Esophagus (tissue), 2 donors: ENCODE data around the gene DARS2. TPM values are rescaled to one million over a fixed set of nuclear protein-coding genes. Genes with fewer than 3 reads are reported as not detected.
"Not testable (repeated sequence)": the region's sequence is repeated elsewhere in the genome, so short reads cannot be mapped to it uniquely, and the experiment has no call there.

Experiments
- H3K27ac ChIP-seq, 2 donors: one replicate each; pipeline ENCODE4 v1.5.1; 2013; ENCODE audit warnings: low read depth in 2 of 2, mild to moderate bottlenecking in 2 of 2, inconsistent platforms in 1 of 2, low read length in 1 of 2, moderate library complexity in 1 of 2
- H3K27me3 ChIP-seq, 2 donors: one replicate each; pipeline ENCODE4 v1.6.1; 2013; ENCODE audit warnings: low read length in 2 of 2, control low read depth in 1 of 2, mild to moderate bottlenecking in 1 of 2; ENCODE audit not compliant: insufficient read depth in 2 of 2, control insufficient read depth in 1 of 2
- H3K36me3 ChIP-seq, 2 donors: one replicate each; pipeline ENCODE4 v1.6.1; 2013; ENCODE audit warnings: low read length in 1 of 2; ENCODE audit not compliant: control insufficient read depth in 2 of 2, insufficient read depth in 2 of 2
- H3K4me1 ChIP-seq, 2 donors: one replicate each; pipeline ENCODE4 v1.6.1; 2013; ENCODE audit warnings: low read length in 1 of 2; ENCODE audit not compliant: control insufficient read depth in 2 of 2, insufficient read depth in 2 of 2
- H3K4me3 ChIP-seq, 2 donors: one replicate each; pipeline ENCODE4 v1.5.1; 2013; ENCODE audit warnings: low read length in 2 of 2, mild to moderate bottlenecking in 2 of 2, low read depth in 1 of 2, moderate library complexity in 1 of 2
- H3K9me3 ChIP-seq, 2 donors: one replicate each; pipeline ENCODE4 v1.6.1; 2013; ENCODE audit warnings: mild to moderate bottlenecking in 2 of 2, low read depth in 1 of 2, low read length in 1 of 2, moderate library complexity in 1 of 2; ENCODE audit not compliant: control insufficient read depth in 2 of 2, insufficient read depth in 1 of 2
- WGBS, 2 donors: extraction: QIAGEN DNeasy Blood & Tissue Kit; methylation state at CpG; one replicate each; pipeline ENCODE4 v1.1.7; 2013; 5-methylcytosine and 5-hydroxymethylcytosine counted together
- polyA plus RNA-seq, 2 donors: library from polyadenylated mRNA; stranded (reverse); fragments of 200-250 nt; gene quantifications; one replicate each; pipeline ENCODE4 v1.2.3, GENCODE V29; 2013
- donor health status: healthy with polysubstance abuse.
- donor health status: Bipolar disorder and iron deficiency.

The DARS2 gene
- polyA plus RNA-seq, 2 donors, result 6.4 to 7.9 TPM

- no peaks in the 10 kb centered on the region for H3K9me3 ChIP-seq
- H3K27me3 ChIP-seq, result no peaks in the 10 kb centered on the region
- H3K4me3 ChIP-seq, result no peak overlapping the region
- H3K36me3 ChIP-seq, result peaks cover 2 to 3% of the 10 kb centered on the region in 2 donors
- no peaks in the 10 kb centered on the region for H3K4me1 ChIP-seq
- no peak overlapping the region for H3K27ac ChIP-seq
These were observed 53.8 kb downstream of the DARS2 start for GRCh38 chr1:173878251-173878650.

GRCh38 chr1:173881117-173881516 lies 56.6 kb downstream of the DARS2 start:
- not testable (repeated sequence) for H3K36me3 ChIP-seq, H3K27me3 ChIP-seq, H3K9me3 ChIP-seq, H3K4me3 ChIP-seq, H3K4me1 ChIP-seq, H3K27ac ChIP-seq
- 71% methylated on average over 4 of the region's 4 CpGs for WGBS, 2 donors

GRCh38 chr1:173884701-173885100 lies 60.2 kb downstream of the DARS2 start:
- peaks cover 6 to 7% of the 10 kb centered on the region in 2 donors for H3K36me3 ChIP-seq
- WGBS, 2 donors, result 91 to 93% methylated on average over 5 of the region's 5 CpGs
- no peaks in the 10 kb centered on the region for H3K4me1 ChIP-seq
- H3K4me3 ChIP-seq, result no peak overlapping the region
- no peak overlapping the region for H3K27ac ChIP-seq
- H3K27me3 ChIP-seq, result no peaks in the 10 kb centered on the region
- no peaks in the 10 kb centered on the region for H3K9me3 ChIP-seq

GRCh38 chr1:173886746-173887611 lies 62.5 kb downstream of the DARS2 start:
- Histone ChIP-seq H3K27ac (no peak overlapping the region), H3K4me3 (no peak overlapping the region), H3K36me3 (peaks cover 6 to 7% of the 10 kb centered on the region in 2 donors), H3K9me3 (no peaks in the 10 kb centered on the region), H3K27me3 (no peaks in the 10 kb centered on the region), H3K4me1 (no peaks in the 10 kb centered on the region)
- 83 to 85% methylated on average over 4 of the region's 4 CpGs for WGBS, 2 donors

- peaks cover 6 to 7% of the 10 kb centered on the region in 2 donors for H3K36me3 ChIP-seq
- no peak overlapping the region for H3K4me3 ChIP-seq
- H3K4me1 ChIP-seq, result no peaks in the 10 kb centered on the region
- no peaks in the 10 kb centered on the region for H3K27me3 ChIP-seq
- WGBS, 2 donors, result 98% methylated on average over 2 of the region's 2 CpGs
- H3K9me3 ChIP-seq, result no peaks in the 10 kb centered on the region
- H3K27ac ChIP-seq, result no peak overlapping the region
These were observed 63.2 kb downstream of the DARS2 start for GRCh38 chr1:173887627-173888026.

GRCh38 chr1:173888749-173889148 lies 64.3 kb downstream of the DARS2 start:
- H3K36me3 ChIP-seq, result peaks cover 6 to 7% of the 10 kb centered on the region in 2 donors
- no peaks in the 10 kb centered on the region for H3K27me3 ChIP-seq
- H3K4me3 ChIP-seq, result no peak overlapping the region
- H3K4me1 ChIP-seq, result no peaks in the 10 kb centered on the region
- no peaks in the 10 kb centered on the region for H3K9me3 ChIP-seq
- no peak overlapping the region for H3K27ac ChIP-seq

- no peaks in the 10 kb centered on the region for H3K4me1 ChIP-seq
- H3K9me3 ChIP-seq, result no peaks in the 10 kb centered on the region
- peaks cover 7 to 9% of the 10 kb centered on the region in 2 donors for H3K36me3 ChIP-seq
- no peaks in the 10 kb centered on the region for H3K27me3 ChIP-seq
- no peak overlapping the region for H3K27ac ChIP-seq
- 95 to 98% methylated on average over 2 of the region's 2 CpGs for WGBS, 2 donors
- H3K4me3 ChIP-seq, result no peak overlapping the region
These were observed 65.4 kb downstream of the DARS2 start for GRCh38 chr1:173889885-173890284.

GRCh38 chr1:173893611-173894010 lies 69.1 kb downstream of the DARS2 start:
- Histone ChIP-seq H3K9me3 (no peaks in the 10 kb centered on the region), H3K27me3 (no peaks in the 10 kb centered on the region), H3K4me3 (no peak overlapping the region), H3K27ac (no peak overlapping the region), H3K4me1 (no peaks in the 10 kb centered on the region), H3K36me3 (peaks cover 0 to 3% of the 10 kb centered on the region in 2 donors)
- WGBS, 2 donors, result 91% methylated on average over 1 of the region's 1 CpG

GRCh38 chr1:173894189-173894588 lies 69.7 kb downstream of the DARS2 start:
- WGBS, 2 donors, result 64 to 68% methylated on average over 3 of the region's 3 CpGs
- Histone ChIP-seq H3K36me3 (peaks cover 0 to 3% of the 10 kb centered on the region in 2 donors), H3K27ac (no peak overlapping the region), H3K27me3 (no peaks in the 10 kb centered on the region), H3K9me3 (no peaks in the 10 kb centered on the region), H3K4me1 (no peaks in the 10 kb centered on the region), H3K4me3 (no peak overlapping the region)

- no peaks in the 10 kb centered on the region for H3K27me3 ChIP-seq
- H3K4me1 ChIP-seq, result no peaks in the 10 kb centered on the region
- H3K9me3 ChIP-seq, result no peaks in the 10 kb centered on the region
- H3K27ac ChIP-seq, result no peak overlapping the region
- H3K36me3 ChIP-seq, result no peaks in the 10 kb centered on the region
- 72 to 86% methylated on average over 2 of the region's 2 CpGs for WGBS, 2 donors
- no peak overlapping the region for H3K4me3 ChIP-seq
These were observed 76.0 kb downstream of the DARS2 start for GRCh38 chr1:173900427-173900826.
